Activated CD4-positive, alpha-beta T cell treated with anti-CD3 and anti-CD28 coated beads, Interleukin-2, amount 10 ng/mL, durations not matched to agents 7 days and 5 days (primary cell): ENCODE measurements around the gene MRPL41. TPM values are rescaled to one million over a fixed set of nuclear protein-coding genes. Genes with fewer than 3 reads are reported as not detected.

Source experiments
- total RNA-seq, 2 experiments: library from RNA; stranded (reverse); gene quantifications; one replicate each; pipeline ENCODE4 v1.2.3, GENCODE V29; 2021

The MRPL41 gene
- total RNA-seq, 2 experiments from 2014 or later: 30.2 to 37.1 TPM

Other genes with a start within 250 kb of the MRPL41 start
- gene NRARP, start 249.6 kb upstream of the MRPL41 start, total RNA-seq: under 1 TPM; 0.32 to 0.44 TPM
- gene EXD3, start 128.7 kb upstream of the MRPL41 start, total RNA-seq: 10 to 100 TPM; 10.3 to 13.2 TPM
- 1 to 10 TPM in 1 of 2 experiments, under 1 TPM in 1; 0.46 to 1.1 TPM for gene NOXA1, start 128.5 kb upstream of the MRPL41 start, total RNA-seq
- not detected for gene ENTPD8, start 110.5 kb upstream of the MRPL41 start, total RNA-seq
- gene NSMF, start 92.5 kb upstream of the MRPL41 start, total RNA-seq: 10 to 100 TPM; 57.6 to 60.3 TPM
- 1 to 10 TPM; 3.8 to 4.4 TPM for gene PNPLA7, start 1.5 kb upstream of the MRPL41 start, total RNA-seq
- gene DPH7, start 27.0 kb downstream of the MRPL41 start, total RNA-seq: 10 to 100 TPM; 31.1 to 34.4 TPM
- gene ZMYND19, start 38.6 kb downstream of the MRPL41 start, total RNA-seq: 10 to 100 TPM; 24.7 to 26.5 TPM
- gene ARRDC1, start 53.8 kb downstream of the MRPL41 start, total RNA-seq: 10 to 100 TPM; 52.4 to 64.2 TPM
- 100 to 1,000 TPM; 100 to 110 TPM for gene EHMT1, start 67.1 kb downstream of the MRPL41 start, total RNA-seq